CD4-positive, CD25-positive, alpha-beta regulatory T cell (primary cell): ENCODE measurements around the gene HSPA9. TPM values are rescaled to one million over a fixed set of nuclear protein-coding genes. Genes with fewer than 3 reads are reported as not detected.

ENCODE experiments used
- ATAC-seq, 2 donors: fragments of 150-1000 bp; cut with Tn5 transposase; one replicate each; pipeline ENCODE4 v1.10.0; 2021; ENCODE audit warnings: low read depth in 2 of 2, moderate number of reproducible peaks in 2 of 2, moderate library complexity in 1 of 2
- DNase-seq, 3 donors: peaks; one replicate each; pipeline versions ENCODE4 v3.0.0 to v3.0.0-alpha.2; 2012 to 2022; ENCODE audit warnings: mixed read lengths in 1 of 3
- H3K27ac ChIP-seq: one replicate; pipeline ENCODE4 v1.7.0; 2013; ENCODE audit warnings: mild to moderate bottlenecking, low read length; ENCODE audit not compliant: insufficient read depth, poor library complexity, severe bottlenecking
- H3K27me3 ChIP-seq: one replicate; pipeline ENCODE4 v1.7.0; 2013; ENCODE audit warnings: low read length; ENCODE audit not compliant: control insufficient read depth, insufficient read depth
- H3K36me3 ChIP-seq: one replicate; pipeline ENCODE4 v1.7.0; 2013; ENCODE audit warnings: mild to moderate bottlenecking, low read length, moderate library complexity; ENCODE audit not compliant: control insufficient read depth, insufficient read depth
- H3K4me1 ChIP-seq: 2 replicates; pipeline ENCODE4 v1.7.0; 2013; ENCODE audit warnings: mild to moderate bottlenecking, low read length; ENCODE audit not compliant: insufficient read depth, control insufficient read depth, poor library complexity, severe bottlenecking
- H3K4me3 ChIP-seq: one replicate; pipeline ENCODE4 v1.7.0; 2013; ENCODE audit warnings: low read depth, mild to moderate bottlenecking, low read length, moderate library complexity
- H3K9me3 ChIP-seq, 2 experiments: 1 replicate in 1 of 2; 2 replicates in 1 of 2; pipeline ENCODE4 v1.7.0; 2013; ENCODE audit warnings: low read length in 2 of 2, mild to moderate bottlenecking in 1 of 2, moderate library complexity in 1 of 2; ENCODE audit not compliant: control insufficient read depth in 2 of 2
- H3K27ac Mint-ChIP-seq, 3 donors: one replicate each; pipeline ENCODE4 v1.8.0; 2020 to 2022; ENCODE audit warnings: mild to moderate bottlenecking in 3 of 3, mixed read lengths in 3 of 3, moderate library complexity in 2 of 3
- H3K27me3 Mint-ChIP-seq: one replicate; pipeline ENCODE4 v1.8.0; 2022; ENCODE audit warnings: mild to moderate bottlenecking, mixed read lengths
- H3K36me3 Mint-ChIP-seq: one replicate; pipeline ENCODE4 v1.8.0; 2020; ENCODE audit warnings: mixed read lengths
- H3K4me1 Mint-ChIP-seq, 4 donors: one replicate each; pipeline ENCODE4 v1.8.0; 2020 to 2022; ENCODE audit warnings: mixed read lengths in 4 of 4, mild to moderate bottlenecking in 1 of 4
- H3K4me3 Mint-ChIP-seq, 4 donors: one replicate each; pipeline ENCODE4 v1.8.0; 2020 to 2022; ENCODE audit warnings: mild to moderate bottlenecking in 4 of 4, mixed read lengths in 4 of 4, moderate library complexity in 3 of 4
- H3K9me3 Mint-ChIP-seq, 7 donors: one replicate each; pipeline ENCODE4 v1.8.0; 2020 to 2022; ENCODE audit warnings: mixed read lengths in 7 of 7, mild to moderate bottlenecking in 3 of 7, moderate library complexity in 2 of 7
- polyA plus RNA-seq, 4 donors: library from polyadenylated mRNA; unstranded; fragments of 300-500 nt; fragmentation: Illumina TruSeq; gene quantifications; one replicate each; pipeline ENCODE4 v1.2.3, GENCODE V29; 2021
- total RNA-seq: library from RNA; stranded (reverse); gene quantifications from one replicate; pipeline ENCODE4 v1.2.3, GENCODE V29; 2022

HSPA9 gene
- total and polyA plus RNA-seq, 5 donors from 2014 or later: 113 to 276 (median 121) TPM

DNA sequence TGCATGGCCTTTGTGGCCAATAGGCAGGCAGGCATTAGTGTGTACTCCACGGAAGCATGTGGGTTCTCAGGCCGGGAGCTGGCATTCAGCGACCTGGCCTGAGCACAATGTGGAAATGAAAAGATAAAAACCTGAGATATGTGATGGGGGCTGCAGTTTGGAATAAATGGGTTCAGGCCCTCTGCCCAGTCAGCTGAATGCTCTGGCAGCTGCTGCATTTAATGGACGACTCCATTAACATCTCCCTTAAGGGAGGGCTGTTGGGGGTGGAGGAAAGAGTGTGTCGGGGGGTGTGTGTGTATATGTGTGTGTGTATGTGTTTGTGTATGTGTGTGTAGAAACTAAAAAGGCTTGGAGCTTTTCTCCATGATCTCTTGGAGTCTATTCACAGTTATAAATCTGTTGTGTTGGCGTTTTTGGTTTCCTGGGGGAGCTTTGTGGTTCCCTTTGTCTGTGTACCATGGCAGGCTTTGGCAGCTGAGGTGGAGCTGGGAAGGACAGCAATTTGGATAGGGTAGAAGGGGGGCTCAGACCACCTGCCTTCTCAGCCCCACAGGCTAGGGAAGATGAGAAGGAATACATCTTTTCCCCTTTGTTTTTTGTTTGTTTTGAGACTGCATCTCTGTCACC, 27.3 kb upstream of the HSPA9 start:
- Mint-ChIP-seq H3K36me3 (no peaks in the 10 kb centered on the region), H3K27ac (no peak overlapping the region)
- no peak for ATAC-seq

DNA sequence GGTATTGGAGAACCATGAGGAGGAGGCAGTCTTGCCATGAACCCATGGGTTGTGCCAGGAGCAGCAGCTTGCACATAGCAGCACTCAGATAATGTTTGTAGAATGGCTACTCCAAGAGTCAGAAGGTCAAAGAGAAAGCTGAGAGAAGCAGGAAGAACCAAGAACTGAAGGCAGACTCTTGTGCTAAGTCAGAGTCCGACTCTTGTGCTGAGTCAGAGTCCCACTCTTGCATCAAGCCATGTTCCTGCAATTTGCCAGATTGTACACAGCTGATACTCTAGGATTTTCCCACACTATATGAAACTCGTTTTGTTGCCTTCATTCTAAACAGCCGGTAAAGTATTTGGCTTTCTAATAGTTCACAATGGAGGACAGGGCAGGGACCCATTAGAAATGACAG, 26.2 kb upstream of the HSPA9 start:
- H3K9me3 ChIP-seq: no peaks in the 10 kb centered on the region
- Mint-ChIP-seq H3K4me3 (no peak overlapping the region), H3K4me1 (peaks cover 0 to 6% (median 0%) of the 10 kb centered on the region in 4 donors), H3K27me3 (peaks cover 35% of the 10 kb centered on the region), H3K9me3 (peaks cover 0 to 3% (median 0%) of the 10 kb centered on the region in 7 donors), H3K36me3 (no peaks in the 10 kb centered on the region), H3K27ac (no peak overlapping the region)
- ATAC-seq (no peak), DNase-seq (no peak)
- no peaks in the 10 kb centered on the region for H3K4me1 ChIP-seq
- H3K36me3 ChIP-seq: no peaks in the 10 kb centered on the region
- H3K27me3 ChIP-seq: peaks cover 7% of the 10 kb centered on the region
- H3K4me3 ChIP-seq: no peak overlapping the region
- H3K27ac ChIP-seq: no peak overlapping the region

More for the DNA sequence above, 27.3 kb upstream of the HSPA9 start:
- no peak overlapping the region for H3K27ac ChIP-seq
- no peaks in the 10 kb centered on the region for H3K4me1 ChIP-seq
- peaks cover 39% of the 10 kb centered on the region for H3K27me3 Mint-ChIP-seq
- peaks cover 0 to 1% (median 0%) of the 10 kb centered on the region in 7 donors for H3K9me3 Mint-ChIP-seq
- H3K4me3 Mint-ChIP-seq: no peak overlapping the region
- peaks cover 6% of the 10 kb centered on the region for H3K27me3 ChIP-seq
- H3K9me3 ChIP-seq: no peaks in the 10 kb centered on the region
- no peak for DNase-seq
- no peak overlapping the region for H3K4me3 ChIP-seq
- H3K4me1 Mint-ChIP-seq: peaks cover 0 to 6% (median 0%) of the 10 kb centered on the region in 4 donors
- no peaks in the 10 kb centered on the region for H3K36me3 ChIP-seq

DNA sequence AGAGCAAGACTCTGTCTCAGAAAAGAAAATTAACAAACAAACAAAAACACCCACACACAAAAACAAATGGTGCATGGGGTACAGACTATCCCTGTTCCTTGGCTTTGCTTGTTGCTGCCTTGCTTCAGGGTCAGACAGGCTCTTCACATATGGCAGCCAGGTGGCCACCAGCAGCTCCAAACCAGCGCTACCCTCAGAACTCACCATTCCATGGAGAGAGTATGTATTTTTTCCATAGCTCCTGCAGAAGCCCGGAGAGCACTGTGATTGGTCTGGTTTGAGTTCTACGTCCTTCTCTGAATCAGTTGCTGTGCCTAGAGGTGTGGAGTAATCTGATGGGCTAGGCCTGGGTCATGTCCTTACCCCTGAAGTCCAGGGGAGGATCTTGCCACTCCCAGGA, 25.2 kb upstream of the HSPA9 start:
- Mint-ChIP-seq H3K27ac (no peak overlapping the region), H3K27me3 (peaks cover 35% of the 10 kb centered on the region), H3K4me3 (no peak overlapping the region), H3K36me3 (no peaks in the 10 kb centered on the region), H3K9me3 (peaks cover 0 to 2% (median 0%) of the 10 kb centered on the region in 7 donors), H3K4me1 (peaks cover 0 to 6% (median 0%) of the 10 kb centered on the region in 4 donors)
- no peak overlapping the region for H3K27ac ChIP-seq
- H3K4me1 ChIP-seq: no peaks in the 10 kb centered on the region
- H3K4me3 ChIP-seq: no peak overlapping the region
- DNase-seq (no peak), ATAC-seq (no peak)
- H3K27me3 ChIP-seq: peaks cover 7% of the 10 kb centered on the region
- no peaks in the 10 kb centered on the region for H3K36me3 ChIP-seq
- H3K9me3 ChIP-seq: no peaks in the 10 kb centered on the region

DNA sequence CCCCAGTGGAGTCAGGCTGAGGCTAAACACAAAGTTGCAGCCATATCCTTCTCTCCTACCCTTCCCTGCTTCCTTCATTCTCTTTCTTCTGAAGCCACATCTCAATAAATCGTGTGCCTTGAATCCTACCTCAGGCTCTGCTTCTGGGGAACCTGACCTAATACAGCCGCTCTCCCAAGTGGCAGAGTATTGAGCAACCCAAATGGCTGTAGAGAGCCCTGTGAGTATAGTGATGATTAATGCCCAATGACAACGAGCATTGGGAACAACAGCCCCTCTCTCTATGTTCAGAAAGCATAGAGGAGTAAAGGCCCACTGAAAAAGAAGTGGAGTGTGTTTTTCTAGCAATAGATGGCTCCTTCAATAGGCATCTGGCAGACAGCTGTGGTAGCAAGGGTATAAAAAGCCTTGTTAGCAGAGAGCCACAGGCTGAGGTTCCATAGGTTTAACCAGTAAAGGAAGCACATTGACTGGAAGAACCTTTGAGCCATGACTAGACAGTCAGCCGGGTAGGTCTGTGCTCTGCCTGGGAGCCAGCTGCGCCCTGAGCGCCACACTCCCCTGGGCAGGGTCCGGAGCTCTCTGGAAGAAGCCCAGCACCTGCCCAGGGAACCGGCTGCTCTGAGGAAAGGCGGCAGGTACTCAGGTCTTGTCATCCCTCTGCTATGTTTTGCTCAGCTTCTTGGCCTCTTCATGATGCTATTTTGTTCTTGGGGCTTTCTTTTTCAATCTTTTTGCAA, 22.6 kb upstream of the HSPA9 start:
- no peak for DNase-seq
- H3K9me3 ChIP-seq: no peaks in the 10 kb centered on the region
- H3K4me3 Mint-ChIP-seq: no peak overlapping the region
- peaks cover 24% of the 10 kb centered on the region for H3K27me3 Mint-ChIP-seq
- no peak overlapping the region for H3K27ac Mint-ChIP-seq
- ATAC-seq: no peak
- H3K4me1 ChIP-seq: no peaks in the 10 kb centered on the region
- peaks cover 0 to 2% (median 0%) of the 10 kb centered on the region in 7 donors for H3K9me3 Mint-ChIP-seq
- peaks cover 3% of the 10 kb centered on the region for H3K27me3 ChIP-seq
- no peaks in the 10 kb centered on the region for H3K36me3 Mint-ChIP-seq
- no peaks in the 10 kb centered on the region for H3K36me3 ChIP-seq
- H3K27ac ChIP-seq: no peak overlapping the region
- no peaks in the 10 kb centered on the region for H3K4me1 Mint-ChIP-seq
- H3K4me3 ChIP-seq: no peak overlapping the region

DNA sequence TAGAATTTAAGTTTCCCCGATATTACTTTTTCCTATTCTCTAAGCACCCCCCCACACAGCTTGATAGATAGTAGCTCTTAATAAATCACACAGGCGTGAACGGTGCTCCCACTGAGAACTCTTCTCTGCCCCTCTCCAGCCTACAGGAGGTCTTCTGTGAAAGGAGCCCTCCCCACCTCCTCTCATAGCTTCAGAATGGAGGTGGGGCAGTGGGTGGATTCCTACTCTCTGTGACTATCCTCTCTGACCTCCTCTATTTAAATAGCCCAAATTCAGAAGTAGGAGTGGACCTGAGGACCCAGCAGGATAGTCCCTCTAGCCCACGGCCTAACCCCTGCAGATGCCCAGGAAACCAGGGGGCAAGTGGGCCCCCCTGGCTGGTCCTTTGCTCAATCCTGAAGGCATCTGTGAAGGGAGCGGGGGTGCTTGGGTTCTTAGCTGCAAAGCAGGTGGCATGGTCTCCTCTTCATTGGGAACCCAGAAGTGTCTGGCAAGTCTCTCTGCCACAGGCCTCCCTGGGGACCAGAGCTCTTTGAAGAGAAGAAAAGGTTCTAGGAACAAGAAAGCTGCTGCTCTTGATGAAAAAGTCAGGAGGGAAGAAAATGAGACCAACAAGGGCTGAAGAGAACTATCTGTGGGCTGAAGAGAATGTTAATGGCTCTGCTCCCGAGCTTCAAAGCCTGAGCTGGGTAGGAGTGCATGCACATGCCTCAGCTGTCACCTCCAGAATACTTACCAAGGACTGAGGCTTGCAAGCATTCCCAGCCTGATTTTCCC, 21.1 kb upstream of the HSPA9 start:
- H3K9me3 ChIP-seq: no peaks in the 10 kb centered on the region
- no peak overlapping the region for H3K4me3 ChIP-seq
- Mint-ChIP-seq H3K27ac (no peak overlapping the region), H3K4me1 (no peaks in the 10 kb centered on the region), H3K27me3 (peaks cover 15% of the 10 kb centered on the region), H3K9me3 (peaks cover 0 to 2% (median 0%) of the 10 kb centered on the region in 7 donors), H3K36me3 (no peaks in the 10 kb centered on the region), H3K4me3 (no peak overlapping the region)
- ATAC-seq (no peak), DNase-seq (no peak)
- H3K4me1 ChIP-seq: no peaks in the 10 kb centered on the region
- no peak overlapping the region for H3K27ac ChIP-seq
- H3K36me3 ChIP-seq: no peaks in the 10 kb centered on the region
- H3K27me3 ChIP-seq: peaks cover 3% of the 10 kb centered on the region

DNA sequence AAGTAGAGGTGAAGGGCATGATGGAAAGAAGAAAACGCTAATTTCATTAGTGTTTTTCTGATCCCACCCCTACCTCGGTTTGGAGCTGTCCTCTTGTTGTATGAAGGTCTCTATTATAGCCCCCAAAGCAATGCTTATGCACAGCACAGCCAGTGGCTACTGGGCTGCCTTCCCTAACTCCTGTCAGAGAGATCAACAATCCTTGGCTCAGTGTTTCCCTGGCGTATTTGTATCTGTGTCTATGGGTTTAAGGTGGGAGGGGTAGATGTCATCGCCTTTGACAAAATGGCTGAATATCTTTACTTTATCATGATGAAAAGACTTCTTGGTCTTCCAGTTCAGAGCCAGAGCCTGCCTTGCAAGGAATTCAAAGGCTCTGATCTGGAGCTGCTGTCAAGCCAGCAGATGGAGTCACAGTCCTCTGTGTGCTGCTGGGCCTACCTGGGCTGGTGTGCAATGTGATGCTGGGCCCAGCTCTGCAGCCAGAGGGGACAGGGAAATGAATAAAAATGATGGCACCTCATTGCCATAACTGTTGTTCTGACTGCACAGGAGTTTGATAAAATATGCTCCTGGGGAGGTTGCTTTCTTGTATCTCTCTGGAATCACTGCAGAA, 20.1 kb upstream of the HSPA9 start:
- ATAC-seq: no peak
- H3K9me3 ChIP-seq: no peaks in the 10 kb centered on the region
- DNase-seq: no peak
- peaks cover 15% of the 10 kb centered on the region for H3K27me3 Mint-ChIP-seq
- no peak overlapping the region for H3K4me3 ChIP-seq
- no peak overlapping the region for H3K4me3 Mint-ChIP-seq
- H3K4me1 Mint-ChIP-seq: no peaks in the 10 kb centered on the region
- no peaks in the 10 kb centered on the region for H3K4me1 ChIP-seq
- no peak overlapping the region for H3K27ac Mint-ChIP-seq
- no peaks in the 10 kb centered on the region for H3K36me3 Mint-ChIP-seq
- H3K9me3 Mint-ChIP-seq: peaks cover 0 to 2% (median 0%) of the 10 kb centered on the region in 7 donors
- no peaks in the 10 kb centered on the region for H3K36me3 ChIP-seq
- H3K27me3 ChIP-seq: peaks cover 3% of the 10 kb centered on the region
- H3K27ac ChIP-seq: no peak overlapping the region

DNA sequence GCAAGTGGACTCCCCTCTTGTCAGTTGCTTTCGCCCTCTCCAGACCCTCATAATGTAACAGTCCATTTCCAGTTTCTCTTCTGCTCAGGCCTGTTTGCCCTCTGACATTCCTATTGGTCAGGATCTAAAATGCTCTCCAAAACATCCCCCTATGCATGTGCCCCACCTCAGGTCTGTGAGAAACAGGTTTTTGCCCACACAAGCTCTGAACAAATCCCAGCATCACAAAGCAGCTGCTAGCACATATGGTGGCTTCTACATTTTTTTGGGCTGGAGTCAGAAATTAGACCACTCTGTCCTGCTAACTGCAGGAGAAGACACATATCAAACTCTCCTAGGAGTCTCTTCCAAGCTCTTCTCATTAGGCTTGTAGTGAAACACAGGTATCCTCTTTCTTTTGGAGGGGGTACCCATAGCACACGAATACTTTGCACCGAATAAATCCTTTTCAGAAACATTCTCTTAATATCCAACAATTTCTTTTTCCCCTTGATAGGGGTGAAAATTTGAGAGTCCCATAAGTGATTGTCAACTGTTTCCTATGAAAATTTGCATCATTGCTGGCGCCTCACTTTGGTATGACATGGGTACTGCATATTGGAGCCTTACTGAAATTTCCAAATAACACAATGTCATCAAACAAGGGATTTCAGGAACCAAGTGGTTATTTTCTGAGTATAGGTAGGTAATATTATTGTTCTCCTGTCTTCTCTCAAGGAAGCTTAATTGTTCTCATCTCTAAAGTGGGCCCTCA, 19.3 kb upstream of the HSPA9 start:
- Mint-ChIP-seq H3K27ac (no peak overlapping the region), H3K4me3 (no peak overlapping the region), H3K9me3 (peaks cover 0 to 2% (median 0%) of the 10 kb centered on the region in 7 donors), H3K4me1 (no peaks in the 10 kb centered on the region), H3K36me3 (no peaks in the 10 kb centered on the region), H3K27me3 (peaks cover 11% of the 10 kb centered on the region)
- no peak overlapping the region for H3K27ac ChIP-seq
- H3K9me3 ChIP-seq: no peaks in the 10 kb centered on the region
- DNase-seq (no peak), ATAC-seq (no peak)
- peaks cover 3% of the 10 kb centered on the region for H3K27me3 ChIP-seq
- no peaks in the 10 kb centered on the region for H3K4me1 ChIP-seq
- H3K36me3 ChIP-seq: no peaks in the 10 kb centered on the region
- H3K4me3 ChIP-seq: no peak overlapping the region
